Fibroblast of skin of left quadriceps (primary cell): ENCODE measurements around the gene ATF7IP.
A peak's percentile ranks its signal among the peaks of the same experiment; 100 is the strongest.
"Not testable (repeated sequence)": the region's sequence is repeated elsewhere in the genome, so short reads cannot be mapped to it uniquely, and the experiment has no call there.

ENCODE experiments used
- DNase-seq, 2 experiments: peaks; one replicate each; pipeline ENCODE4 v3.0.0-alpha.2; 2013; ENCODE audit warnings: low read depth in 2 of 2

Gene ATF7IP

DNA sequence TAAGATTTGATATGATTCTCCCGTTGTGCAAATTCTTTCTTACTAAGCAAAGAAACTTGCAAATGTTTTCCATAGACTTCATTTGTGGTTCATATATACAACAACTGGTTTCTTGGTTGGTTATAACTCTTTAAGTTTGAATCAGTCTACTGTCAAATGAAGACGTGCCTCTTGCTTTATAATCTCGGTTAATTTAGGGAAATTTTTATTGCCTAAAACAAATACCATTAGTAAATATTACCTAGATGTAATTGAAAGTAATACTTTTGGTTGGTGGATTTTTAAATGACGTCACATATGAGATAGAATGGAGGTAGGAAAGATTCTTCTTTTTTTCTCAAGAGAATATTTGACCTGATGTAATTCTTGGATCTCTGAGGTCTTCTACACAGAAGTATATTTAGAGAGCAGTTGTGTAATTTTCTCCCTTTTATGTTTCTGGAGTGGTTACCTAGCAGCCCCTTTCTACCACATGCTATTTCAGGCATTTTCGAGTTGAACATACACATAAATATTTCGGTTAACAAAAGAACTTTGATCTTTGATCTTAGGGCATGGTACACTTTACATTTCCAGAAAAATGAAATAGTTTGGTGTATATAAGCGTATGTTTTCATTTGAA lies 1.7 kb downstream of the ATF7IP start:
- peak in 1 of 2 experiments; percentile 14 for DNase-seq

DNA sequence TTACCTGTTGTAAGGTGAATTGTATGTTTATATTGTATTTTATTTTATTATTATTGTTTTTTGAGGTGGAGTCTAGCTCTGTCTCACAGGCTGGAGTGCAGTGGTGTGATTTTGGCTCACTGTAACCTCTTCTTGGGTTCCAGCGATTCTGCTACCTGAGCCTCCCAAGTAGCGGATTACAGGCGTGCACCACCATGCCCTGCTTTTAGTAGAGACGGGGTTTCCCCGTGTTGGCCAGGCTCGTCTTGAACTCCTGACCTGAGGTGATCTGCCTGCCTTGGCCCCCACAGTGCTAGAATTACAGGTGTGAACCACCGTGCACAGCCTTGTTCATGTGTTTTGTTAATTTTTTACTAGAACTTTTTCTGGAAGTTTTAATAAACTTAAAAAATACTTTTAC lies 3.8 kb downstream of the ATF7IP start:
- DNase-seq, result no peak

DNA sequence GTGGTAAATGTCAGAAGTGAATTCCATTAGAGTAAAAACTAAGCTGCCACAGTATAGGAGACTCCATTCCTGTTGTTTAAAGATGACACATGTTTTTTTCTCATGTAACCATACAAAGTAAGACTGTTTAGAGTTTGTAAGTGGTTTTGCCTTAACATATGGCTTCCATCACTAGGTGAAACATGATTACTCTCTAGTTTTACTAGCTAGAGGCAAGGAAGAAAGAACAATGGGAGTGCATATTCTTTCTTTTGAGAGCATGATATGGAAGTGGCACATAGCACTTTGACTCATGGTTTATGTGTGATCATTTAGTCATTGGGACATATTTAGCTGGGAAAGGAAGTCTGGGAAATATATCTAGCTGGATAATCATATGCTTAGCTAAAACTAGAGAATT lies 7.7 kb downstream of the ATF7IP start:
- DNase-seq, result peak; percentile 39 to 43

DNA sequence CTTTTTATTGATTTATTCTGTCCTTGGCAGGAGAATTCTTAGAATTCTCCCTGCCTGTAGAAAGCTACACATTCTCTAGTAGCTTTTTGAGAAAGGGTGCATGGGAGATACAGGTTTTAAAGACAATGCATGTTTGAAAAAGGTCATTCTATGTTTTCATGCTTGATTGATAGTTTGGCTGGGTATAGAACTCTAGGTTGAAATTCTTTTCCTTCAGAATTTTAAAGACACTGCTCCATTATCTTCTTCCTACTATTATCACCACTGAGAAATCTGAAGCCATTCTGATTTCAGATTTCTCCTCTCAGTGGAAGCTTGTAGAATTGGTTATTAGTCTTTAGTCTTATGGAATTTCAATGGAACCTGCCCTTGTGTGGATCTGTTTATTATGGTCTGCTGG lies 14.0 kb downstream of the ATF7IP start:
- DNase-seq, result no peak

DNA sequence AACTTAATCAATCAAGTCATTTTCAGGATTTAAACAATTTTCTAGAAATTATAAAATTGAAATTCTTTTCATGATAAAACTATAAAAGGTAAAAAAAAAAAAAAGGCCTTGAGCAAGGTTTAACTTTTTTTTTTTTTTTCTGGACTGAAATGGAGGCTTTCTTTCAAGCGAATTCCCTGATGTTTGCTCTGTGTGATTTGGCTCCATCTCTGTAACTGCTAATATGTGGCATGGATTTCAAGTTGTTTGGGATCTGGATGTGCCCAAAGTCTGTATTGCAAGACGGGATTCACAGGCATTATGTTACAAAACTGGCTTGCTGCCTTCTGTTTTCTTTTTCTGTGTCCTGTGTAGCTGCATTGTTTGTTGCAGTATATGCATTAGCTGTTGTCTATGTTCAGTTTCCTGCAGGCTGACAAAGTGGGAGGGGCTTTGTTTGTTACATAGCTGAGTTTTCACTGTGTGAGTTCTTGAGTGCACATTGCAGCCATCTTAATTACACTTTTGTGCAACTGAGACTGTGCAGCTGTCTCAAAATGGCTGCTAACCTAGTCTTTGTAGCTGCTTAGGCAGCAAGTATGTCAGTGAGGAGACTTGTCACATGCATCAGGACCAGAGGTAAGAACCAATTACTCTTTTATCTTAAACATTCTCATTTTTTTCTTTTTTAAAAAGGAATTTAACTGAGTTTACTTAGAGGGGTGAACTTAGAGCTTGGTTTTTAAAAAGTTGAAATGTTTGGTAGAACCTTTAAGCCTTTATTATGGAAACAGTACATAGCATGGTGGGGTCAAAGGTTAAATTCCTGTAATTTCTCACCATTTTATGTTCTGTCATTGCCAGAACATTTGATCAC lies 19.5 kb downstream of the ATF7IP start:
- DNase-seq, result peak; percentile 85 to 87

DNA sequence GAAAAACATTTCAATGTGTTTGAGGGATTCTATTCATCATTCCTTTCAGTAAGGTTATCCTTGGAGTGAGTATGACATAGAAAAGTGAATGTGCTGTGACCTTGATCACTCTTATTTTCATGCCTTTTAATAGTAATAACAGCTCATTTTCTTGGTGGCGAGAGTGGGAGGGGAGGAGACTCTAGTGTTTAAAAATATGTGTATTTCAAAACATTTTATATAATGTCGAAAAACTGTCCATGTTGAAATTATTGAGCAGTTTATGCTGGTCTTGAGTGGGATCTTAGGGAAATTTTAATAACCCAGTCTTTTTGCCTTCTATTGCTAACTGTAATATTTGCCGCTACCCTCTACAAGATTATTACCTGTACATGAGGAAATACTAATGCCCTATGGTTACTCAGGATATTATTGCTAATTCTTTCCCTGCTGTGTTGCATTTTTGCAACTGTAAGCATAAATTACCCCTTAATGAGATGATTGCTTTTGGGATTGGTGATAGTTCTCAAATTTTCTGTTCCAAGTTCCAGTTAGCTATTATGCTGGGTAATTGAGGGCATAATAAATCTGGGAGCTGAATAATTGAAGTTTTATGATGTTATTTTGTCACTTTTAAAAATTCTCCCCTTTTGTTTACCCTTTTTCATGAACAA lies 21.9 kb downstream of the ATF7IP start:
- DNase-seq, result no peak

DNA sequence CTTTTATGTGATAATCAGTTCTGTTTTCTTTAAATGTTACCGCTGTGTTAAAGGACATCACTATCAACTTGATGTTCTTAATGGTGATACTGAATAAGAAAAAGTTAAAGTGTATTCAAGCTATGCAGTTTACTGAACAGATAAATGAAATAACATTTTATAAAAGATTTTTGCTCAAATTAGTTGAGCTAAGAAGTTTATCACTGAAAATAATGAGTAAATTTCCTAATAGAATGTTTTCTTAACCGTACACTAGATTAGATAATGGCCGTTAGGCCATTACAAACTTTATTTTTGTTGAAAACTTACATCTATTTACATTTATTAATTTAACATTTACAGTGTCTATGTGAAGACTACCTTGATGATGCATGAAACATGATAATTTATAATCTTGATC lies 25.0 kb downstream of the ATF7IP start:
- no peak for DNase-seq

DNA sequence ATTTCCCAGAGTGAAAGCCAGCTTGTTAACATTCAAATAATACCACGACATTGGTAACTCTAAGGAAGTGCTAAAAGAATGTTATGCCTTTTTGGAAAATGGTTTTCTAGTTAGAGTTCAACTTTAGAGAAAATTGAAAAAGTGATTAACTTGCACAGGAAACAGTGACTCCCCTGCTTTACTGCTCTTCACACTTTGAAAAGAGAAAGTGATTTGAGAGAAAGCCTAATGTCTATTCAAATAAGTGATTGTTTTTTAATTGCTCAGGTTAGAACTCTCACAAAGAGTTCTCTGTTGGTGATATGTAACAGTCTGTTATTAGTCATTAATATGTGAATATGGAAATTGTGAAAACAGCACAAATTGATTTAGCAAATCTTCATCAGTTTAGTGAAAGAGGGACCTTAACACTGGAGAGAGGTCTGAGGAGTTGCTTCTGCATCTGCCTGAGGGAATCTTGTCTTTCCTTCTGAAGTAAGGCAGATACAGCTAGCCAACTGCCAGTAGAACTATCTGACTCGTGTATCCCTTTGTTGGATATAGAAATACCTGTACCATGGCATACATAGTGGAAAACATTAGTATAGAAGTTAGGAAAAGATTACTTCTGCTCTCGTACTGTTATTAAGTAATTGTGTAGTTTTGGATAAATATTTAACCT lies 25.5 kb downstream of the ATF7IP start:
- DNase-seq, result no peak

DNA sequence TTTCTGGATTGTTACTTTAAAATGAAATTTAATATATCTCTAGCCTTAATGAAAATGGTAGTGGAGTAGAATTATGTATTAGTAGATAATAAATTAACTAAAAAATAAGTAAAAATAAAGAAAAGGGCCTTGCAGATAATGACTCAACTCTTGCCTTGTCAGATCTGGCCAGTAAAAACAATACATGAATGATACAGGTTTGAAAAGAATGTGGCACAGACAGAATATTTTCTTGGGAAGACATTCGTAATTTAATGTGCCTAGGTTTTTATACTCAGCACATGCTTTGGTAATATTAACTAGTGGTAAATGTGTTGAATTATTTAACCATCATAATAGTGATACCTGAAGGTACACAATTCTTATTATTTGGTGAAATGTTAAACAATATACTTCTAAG lies 28.3 kb downstream of the ATF7IP start:
- no peak for DNase-seq

DNA sequence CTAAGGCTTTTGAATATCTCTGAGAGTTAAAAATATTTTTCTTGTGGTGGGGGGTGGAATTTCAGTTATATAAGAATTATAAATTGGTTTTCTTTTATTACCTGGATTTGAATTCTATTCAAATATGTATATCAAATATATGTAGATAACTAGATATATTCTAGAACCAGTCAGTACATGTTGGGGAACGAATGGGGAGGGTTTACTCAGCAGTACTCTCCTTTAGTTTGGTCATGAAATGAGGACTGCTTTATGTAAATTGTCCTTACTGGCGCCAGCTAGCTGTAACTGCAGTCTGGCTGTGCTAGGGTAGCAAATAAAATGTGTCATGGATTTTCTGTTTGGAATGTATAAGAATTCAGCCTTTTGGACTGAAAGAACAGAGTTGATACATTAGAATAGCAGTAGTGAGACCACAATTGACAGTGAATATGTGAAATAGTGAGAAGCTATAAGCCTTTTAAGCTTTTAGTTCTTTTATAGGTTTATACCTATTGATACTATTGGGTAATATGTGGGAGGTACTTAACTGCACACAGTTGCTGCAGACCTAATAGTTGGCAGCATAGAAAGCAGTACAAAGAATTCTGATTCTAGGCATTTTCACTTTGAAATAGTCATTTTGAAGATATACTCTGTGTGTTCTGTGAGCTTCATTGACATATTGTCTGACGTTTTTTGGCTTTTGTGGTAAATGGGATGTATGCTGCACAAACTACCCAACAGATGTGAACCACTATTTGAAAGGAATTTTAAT lies 29.0 kb downstream of the ATF7IP start:
- peak; percentile 66 to 69 for DNase-seq

DNA sequence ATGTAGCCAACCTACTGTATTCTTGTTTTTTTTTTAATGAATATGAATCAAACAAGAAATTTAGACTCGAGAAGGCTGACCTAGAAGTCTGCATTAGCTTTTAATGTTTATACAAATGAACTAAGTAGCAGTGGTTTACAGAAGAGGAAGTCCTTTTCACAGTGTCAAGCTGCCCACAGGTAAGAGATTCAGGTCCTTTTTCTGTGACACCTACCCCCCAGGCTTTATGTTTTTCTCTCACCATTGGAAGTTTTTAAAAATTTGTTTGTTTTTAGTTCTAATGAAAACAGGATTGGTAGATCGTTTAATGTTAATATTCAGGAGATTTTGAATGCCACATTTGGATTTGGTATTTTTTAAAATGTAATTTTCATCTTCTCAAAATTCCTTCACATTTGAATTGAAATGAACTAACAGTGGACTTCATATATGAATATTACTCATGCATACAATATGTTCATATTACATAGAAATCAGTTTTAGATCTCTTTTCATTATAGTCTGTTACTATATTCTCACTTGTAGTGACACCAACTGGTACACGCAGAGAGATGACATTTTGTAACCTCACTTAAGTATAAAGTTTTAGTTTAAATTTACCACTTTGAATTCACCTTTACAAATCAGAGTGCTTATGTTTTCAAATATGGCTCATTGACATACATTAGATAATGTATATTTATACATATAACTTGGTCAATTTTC lies 29.7 kb downstream of the ATF7IP start:
- no peak for DNase-seq

DNA sequence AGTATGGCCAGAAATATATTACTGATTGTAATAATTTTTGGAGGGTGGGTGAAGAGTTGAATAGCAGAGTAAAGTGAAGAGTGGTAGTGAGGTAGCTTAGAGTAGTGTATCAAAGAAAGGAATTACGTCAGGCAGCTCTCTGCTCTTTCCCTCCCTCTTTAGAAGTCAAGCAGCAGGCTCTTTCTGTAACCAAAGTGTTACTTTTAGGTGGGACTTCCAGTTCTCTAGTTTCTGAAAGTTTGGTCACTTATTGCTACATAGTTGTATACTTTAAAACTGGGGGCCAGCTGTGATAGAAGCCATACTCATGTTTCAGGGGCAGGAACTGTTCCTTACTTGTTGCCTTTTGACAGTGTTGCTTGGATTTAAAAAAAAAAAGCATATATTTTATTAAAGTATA lies 30.6 kb downstream of the ATF7IP start:
- no peak for DNase-seq

DNA sequence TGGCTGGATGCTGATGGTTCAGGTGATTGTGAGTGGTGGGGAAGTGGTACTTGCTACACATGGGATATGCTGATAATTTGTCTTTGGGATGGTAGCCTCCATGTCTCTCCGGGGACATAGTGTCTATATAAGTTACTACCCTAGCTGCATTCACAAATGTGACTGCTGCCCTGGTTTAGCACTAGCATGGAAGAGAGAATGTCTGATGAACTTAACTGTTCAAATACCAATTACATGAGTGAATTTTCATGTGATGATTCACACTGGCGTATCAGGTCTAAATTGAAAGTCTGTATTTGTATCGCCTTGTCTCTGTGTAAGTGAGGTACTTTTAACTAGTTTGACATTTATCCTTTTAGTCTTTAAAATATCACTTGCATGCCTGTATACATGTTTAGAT lies 34.4 kb downstream of the ATF7IP start:
- peak; percentile 20 to 22 for DNase-seq

DNA sequence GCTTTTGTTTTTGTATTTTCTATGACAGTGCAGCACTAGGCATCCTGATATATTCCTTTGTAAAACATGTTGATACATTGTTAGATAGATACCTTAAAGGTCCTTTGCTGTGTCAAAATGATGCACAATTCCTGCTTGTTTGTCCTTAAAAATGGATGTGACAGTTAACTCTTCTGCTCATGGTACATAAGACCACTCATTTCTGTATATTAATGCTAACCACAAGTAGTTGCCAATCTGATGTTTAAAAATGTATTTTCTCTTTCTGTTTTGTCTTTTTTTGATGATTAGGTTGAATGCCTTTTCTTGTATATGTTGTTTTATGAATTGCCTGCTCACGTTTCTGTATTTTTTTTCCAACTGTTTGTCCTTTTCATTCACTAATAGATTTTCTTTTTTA lies 35.1 kb downstream of the ATF7IP start:
- no peak for DNase-seq

DNA sequence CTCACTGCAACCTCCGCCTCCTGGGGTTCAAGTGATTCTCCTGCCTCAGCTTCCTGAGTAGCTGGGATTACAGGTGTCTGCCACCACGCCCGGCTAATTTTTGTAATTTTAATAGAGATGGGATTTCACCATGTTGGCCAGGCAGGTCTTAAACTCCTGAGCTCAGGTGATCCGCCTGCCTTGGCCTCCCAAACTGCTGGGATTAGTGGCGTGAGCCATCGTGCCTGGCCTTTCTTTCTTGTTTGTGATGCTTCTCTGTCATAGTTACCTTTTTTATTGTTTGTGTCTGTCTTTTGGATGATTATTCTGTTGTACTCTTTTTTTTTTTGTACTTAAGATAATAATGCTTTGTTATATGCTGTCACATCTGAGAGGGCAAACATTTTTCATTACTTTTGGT lies 35.8 kb downstream of the ATF7IP start:
- not testable (repeated sequence) for DNase-seq

DNA sequence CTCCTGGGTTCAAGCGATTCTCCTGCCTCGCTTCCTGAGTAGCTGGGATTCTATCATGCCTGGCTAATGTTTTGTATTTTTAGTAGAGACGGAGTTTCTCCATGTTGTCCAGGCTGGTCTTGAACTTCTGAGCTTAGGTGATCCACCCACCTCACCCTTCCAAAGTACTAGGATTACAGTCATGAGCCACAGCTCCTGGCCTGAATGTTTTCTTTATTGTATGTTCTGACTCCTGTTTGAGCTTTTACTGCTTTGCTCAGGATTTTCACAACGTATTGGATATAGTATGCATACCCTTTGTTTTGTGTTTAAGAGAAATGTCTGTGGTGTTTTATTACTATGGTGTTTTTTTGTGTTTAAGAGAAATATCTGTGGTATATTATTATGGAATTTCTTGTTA lies 37.2 kb downstream of the ATF7IP start:
- no peak for DNase-seq

DNA sequence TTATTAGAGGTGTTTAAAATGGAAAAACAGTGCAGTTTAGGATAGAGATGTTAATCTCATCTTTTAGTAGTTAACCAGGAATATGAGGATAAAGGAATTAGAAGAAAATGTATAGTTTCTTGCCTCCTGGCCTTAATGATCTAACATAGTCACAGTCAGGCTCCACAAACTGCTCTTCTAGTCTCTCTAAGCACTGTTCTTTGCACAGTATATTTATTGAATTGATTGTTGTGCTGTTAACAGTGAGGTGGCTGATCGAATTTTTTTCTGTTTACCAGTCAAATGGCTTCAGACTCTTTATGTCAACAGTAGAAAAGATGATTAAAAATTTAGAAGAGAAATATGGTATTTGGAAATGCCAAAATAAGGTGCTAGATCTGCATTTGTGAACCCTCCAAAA lies 37.8 kb downstream of the ATF7IP start:
- no peak for DNase-seq

DNA sequence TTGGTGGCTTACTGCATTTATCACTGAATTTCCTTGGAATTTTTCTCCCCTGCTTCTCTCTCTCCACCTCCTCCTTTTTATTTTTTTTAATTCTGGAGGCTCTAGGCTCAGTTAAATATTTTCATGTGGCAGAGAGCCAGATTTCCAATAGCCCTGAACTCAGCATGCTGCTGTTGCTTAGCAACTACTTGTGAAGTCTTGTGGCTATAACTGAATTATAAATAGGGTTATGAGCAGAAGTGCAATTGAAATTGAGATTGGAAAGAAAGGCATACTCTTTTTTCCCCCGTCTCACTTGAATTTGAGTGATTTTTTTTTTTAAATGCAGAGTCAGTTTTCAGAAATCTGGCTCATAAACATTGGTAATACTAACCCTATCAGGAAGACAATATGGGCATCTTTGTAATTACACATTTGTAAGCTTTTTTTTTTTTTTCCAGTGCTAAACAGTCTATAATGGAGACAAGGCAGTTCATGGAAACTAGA lies 38.3 kb downstream of the ATF7IP start:
- peak; percentile 69 to 78 for DNase-seq

DNA sequence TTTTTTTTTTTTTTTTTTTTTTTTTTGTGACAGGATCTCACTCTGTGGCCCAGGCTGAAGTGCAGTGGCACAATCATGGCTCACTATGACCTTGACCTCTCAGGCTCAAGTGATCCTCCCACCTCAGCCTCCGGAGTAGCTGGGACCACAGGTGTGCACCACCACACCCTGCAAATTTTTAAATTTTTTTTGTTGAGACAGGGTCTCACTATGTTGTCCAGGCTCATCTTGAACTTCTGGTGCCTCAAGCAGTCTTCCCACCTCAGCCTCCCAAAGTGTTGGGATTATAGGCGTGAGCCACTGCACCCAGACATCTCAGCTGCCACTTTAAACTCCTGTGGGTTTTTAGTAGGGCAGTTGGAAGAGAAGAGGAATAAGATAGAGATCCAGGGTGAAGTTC lies 39.9 kb downstream of the ATF7IP start:
- not testable (repeated sequence) for DNase-seq

DNA sequence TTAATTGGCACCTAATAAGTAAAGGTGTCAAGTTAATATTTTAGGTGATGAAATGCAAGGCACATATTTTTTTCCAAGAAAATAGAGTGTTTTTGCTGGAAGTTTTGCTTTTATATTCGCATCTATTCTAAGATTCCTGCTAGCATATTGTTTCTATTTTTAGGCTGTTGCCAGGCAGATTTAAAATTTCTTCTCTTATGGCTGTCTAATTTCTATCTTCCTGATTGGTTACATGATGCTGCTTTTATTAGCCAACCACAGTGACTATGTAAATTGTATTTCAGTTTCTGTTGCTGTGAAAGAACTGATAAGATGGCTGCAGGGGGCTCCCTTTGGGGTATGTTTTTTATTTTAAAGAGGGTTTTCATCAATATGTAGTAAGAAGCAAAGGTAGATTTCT lies 42.7 kb downstream of the ATF7IP start:
- DNase-seq, result no peak

DNA sequence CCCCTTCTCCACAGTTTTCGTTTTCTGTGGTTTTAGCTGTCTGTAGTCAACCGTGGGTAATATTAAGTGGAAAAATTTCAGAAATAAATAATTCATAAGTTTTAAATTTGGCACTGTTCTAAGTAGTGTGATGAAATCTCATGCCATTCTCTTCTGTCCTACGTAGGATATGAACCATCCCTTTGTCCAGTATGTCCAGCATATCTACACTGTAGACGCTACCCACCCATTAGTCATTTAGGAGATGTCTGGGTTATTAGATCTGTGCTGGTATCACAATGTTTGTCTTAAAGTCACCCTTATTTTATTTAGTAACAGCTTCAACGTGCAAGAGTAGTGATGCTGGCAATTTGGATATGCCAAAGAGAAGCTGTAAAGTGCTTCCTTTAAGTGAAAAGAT lies 44.7 kb downstream of the ATF7IP start:
- DNase-seq, result no peak
